Measurements from ENCODE around the gene GH2. TPM values are rescaled to one million over a fixed set of nuclear protein-coding genes. Genes with fewer than 3 reads are reported as not detected.

The GH2 gene
- not detected in 2 replicates for total RNA-seq

GRCh38 chr17:63881935-63882601 is at the start of gene GH2:
TSS of gene GH2 (minus strand) at chr17:63881944. CDS start at chr17:63881801, 143 bp downstream.

DNA sequence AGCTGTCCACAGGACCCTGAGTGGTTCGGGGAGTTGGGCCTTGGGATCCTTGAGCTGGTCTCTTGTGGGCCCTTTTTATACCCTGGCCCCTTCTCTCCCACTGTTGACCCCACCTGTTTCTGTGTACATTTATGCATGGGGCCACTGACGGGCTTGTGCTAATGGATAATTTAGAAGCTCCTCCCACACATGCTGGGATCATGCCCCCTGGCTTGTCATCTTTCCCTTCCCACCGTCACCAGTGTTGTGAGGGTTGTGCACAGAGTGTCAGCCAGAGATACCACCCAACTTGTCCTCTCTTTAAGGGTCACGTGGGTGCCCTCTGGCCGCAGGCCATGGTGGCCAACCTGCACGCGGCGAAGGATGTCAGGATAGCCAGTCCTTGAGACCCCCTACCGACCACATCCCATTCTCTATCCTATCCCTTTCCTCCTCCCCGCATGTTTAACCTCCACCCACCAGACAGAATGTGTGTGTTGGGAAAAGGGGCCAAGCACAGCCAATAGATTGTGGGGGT is 37.1 kb upstream of the GH2 start, which contains the start of gene GH1:
GH1 (minus strand) TSS at position 51 of the 517 bp plus-strand sequence. CDS start 63 bp downstream, outside the sequence.

DNA sequence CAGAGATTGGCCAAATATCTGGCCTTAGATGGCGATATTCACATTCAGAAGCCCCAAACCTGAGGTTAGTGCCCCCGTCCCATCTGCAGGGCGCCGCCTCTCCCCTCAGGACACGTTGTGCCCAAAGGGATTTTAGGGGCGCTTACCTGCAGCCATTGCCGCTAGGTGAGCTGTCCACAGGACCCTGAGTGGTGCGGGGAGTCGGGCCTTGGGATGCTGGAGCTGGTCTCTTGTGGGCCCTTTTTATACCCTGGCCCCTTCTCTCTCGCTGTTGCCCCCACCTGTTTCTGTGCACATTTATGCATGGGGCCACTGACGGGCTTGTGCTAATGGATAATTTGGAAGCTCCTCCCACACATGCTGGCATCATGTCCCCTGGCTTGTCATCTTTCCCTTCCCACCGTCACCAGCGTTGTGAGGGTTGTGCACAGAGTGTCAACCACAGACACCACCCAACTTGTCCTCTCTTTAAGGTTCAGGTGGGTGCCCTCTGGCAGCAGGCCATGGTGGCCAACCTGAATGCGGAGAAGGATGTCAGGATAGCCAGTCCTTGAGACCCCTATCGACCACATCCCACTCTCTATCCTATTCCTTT is 29.4 kb upstream of the GH2 start, which contains the start of gene CSHL1:
CSHL1 (minus strand) TSS at position 218 of the 595 bp plus-strand sequence; CDS start at position 156, 62 bp downstream.

DNA sequence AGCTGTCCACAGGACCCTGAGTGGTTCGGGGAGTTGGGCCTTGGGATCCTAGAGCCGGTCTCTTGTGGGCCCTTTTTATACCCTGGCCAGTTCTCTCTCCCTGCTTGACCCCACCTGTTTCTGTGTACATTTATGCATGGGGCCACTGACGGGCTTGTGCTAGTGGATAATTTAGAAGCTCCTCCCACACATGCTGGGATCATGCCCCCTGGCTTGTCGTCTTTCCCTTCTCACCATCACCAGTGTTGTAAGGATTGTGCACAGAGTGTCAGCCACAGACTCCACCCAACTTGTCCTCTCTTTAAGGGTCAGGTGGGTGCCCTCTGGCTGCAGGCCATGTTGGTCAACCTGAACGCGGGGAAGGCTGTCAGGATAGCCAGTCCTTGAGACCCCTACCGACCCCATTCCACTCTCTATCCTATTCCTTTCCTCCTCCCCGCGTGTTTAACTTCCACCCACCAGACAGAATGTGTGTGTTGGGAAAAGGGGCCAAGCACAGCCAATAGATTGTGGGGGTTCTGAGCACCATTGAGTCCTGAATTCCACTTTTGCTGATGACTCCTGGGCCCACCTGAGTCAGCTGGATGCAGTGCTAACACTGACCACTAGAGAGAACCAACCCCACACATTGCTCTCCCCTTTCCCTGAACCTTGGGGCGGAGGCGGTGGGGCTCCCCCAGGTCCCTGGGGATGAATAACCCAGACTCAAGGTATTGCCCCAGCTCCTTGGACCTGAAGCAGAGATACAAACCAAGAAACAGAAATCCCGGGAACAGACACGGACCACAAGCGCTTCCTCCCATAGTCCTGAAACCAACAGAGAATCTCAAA is 15.0 kb upstream of the GH2 start, which contains the start of gene CSH1:
CSH1 (minus strand) TSS at position 51 of the 831 bp plus-strand sequence. CDS start 63 bp downstream, outside the sequence.

DNA sequence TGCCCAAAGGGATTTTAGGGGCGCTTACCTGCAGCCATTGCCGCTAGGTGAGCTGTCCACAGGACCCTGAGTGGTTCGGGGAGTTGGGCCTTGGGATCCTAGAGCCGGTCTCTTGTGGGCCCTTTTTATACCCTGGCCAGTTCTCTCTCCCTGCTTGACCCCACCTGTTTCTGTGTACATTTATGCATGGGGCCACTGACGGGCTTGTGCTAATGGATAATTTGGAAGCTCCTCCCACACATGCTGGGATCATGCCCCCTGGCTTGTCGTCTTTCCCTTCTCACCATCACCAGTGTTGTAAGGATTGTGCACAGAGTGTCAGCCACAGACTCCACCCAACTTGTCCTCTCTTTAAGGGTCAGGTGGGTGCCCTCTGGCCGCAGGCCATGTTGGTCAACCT is 8.2 kb downstream of the GH2 start, which contains the start of gene CSH2:
CSH2 (minus strand) TSS at position 101 of the 400 bp plus-strand sequence; CDS start at position 38, 63 bp downstream.

GRCh38 chr17:63842540-63843386 is 39.0 kb downstream of the GH2 start, which contains the start of gene SMARCD2:
TSS of gene SMARCD2 (minus strand) at chr17:63842685. CDS start at chr17:63842674, 11 bp downstream.

Other genes starting within 250 kb of the GH2 start
- gene LIMD2, start 181.8 kb downstream of the GH2 start, total RNA-seq = 28.3 and 28.4 TPM in 2 replicates
- gene STRADA, start 140.1 kb downstream of the GH2 start, total RNA-seq = 11.7 and 25.4 TPM in 2 replicates
- gene CCDC47, start 108.3 kb downstream of the GH2 start, total RNA-seq = 86.4 and 114 TPM in 2 replicates
- gene DDX42, start 107.8 kb downstream of the GH2 start, total RNA-seq = 64.6 and 65.4 TPM in 2 replicates
- gene PSMC5, start 54.5 kb downstream of the GH2 start, total RNA-seq = 94.2 and 101 TPM in 2 replicates
- gene FTSJ3, start 54.3 kb downstream of the GH2 start, total RNA-seq = 60.3 and 94.8 TPM in 2 replicates
- gene SMARCD2, start 39.3 kb downstream of the GH2 start, total RNA-seq = 64.1 and 83.2 TPM in 2 replicates
- not detected in 2 replicates for gene CSH2, start 8.3 kb downstream of the GH2 start, total RNA-seq
- gene CSH1, start 14.6 kb upstream of the GH2 start, total RNA-seq = not detected in 2 replicates
- gene CSHL1, start 29.3 kb upstream of the GH2 start, total RNA-seq = not detected in 2 replicates
- gene GH1, start 36.9 kb upstream of the GH2 start, total RNA-seq = not detected in 2 replicates
- 0.65 and 2.0 TPM in 2 replicates for gene CD79B, start 50.4 kb upstream of the GH2 start, total RNA-seq
- under 0.01 TPM in 1 of 2 replicates, not detected in the other for gene SCN4A, start 91.0 kb upstream of the GH2 start, total RNA-seq
- 0.30 and 0.32 TPM in 2 replicates for gene PRR29, start 116.4 kb upstream of the GH2 start, total RNA-seq
- 743 and 963 TPM in 2 replicates for gene ICAM2, start 138.7 kb upstream of the GH2 start, total RNA-seq
- 10.1 and 12.5 TPM in 2 replicates for gene ERN1, start 248.2 kb upstream of the GH2 start, total RNA-seq